Right lobe of liver (tissue), 6 donors: ENCODE results near the gene PRKN. TPM values are rescaled to one million over a fixed set of nuclear protein-coding genes. Genes with fewer than 3 reads are reported as not detected.

ENCODE experiments used
- ATAC-seq, 4 donors: fragments of 200-7000 bp; cut with Tn5 transposase; one replicate each; pipeline ENCODE4 v1.9.1; 2020; ENCODE audit warnings: mild to moderate bottlenecking in 4 of 4, moderate library complexity in 4 of 4
- DNase-seq, 3 donors: peaks; one replicate each; pipeline ENCODE4 v3.0.0-alpha.2; 2020
- H3K27ac ChIP-seq, 3 donors: fragments of 200-600 bp; one replicate each; pipeline ENCODE4 v1.8.0; 2022
- H3K27me3 ChIP-seq, 2 donors: fragments of 200-600 bp; one replicate each; pipeline ENCODE4 v1.8.0; 2022
- H3K36me3 ChIP-seq, 4 donors: fragments of 200-600 bp; sonication (generic) in 1 of 4; one replicate each; pipeline versions ENCODE4 v1.5.1 to v1.8.0; 2017 to 2022; ENCODE audit warnings: control low read depth in 1 of 4
- H3K4me1 ChIP-seq, 4 donors: fragments of 200-600 bp; sonication (generic) in 1 of 4; one replicate each; pipeline versions ENCODE4 v1.5.1 to v1.8.0; 2017 to 2022; ENCODE audit warnings: control low read depth in 1 of 4
- H3K4me3 ChIP-seq, 3 donors: fragments of 200-600 bp; one replicate each; pipeline ENCODE4 v1.8.0; 2022
- H3K9me3 ChIP-seq, 4 donors: fragments of 200-600 bp; sonication (generic) in 1 of 4; one replicate each; pipeline versions ENCODE4 v1.5.1 to v1.8.0; 2017 to 2022; ENCODE audit warnings: control low read depth in 1 of 4
- POLR2A ChIP-seq: fragments of 450-650 bp; IDR thresholded peaks from one replicate; pipeline ENCODE4 v1.6.1; 2017; ENCODE audit warnings: antibody characterized with exemption, mild to moderate bottlenecking
- WGBS: methylation state at CpG from one replicate; pipeline ENCODE4 v1.1.6; 2018; ENCODE audit warnings: low coverage, low lambda C conversion rate; ENCODE audit not compliant: insufficient coverage; ENCODE audit errors: missing lambda C conversion rate; 5-methylcytosine and 5-hydroxymethylcytosine counted together
- intact Hi-C, 2 donors: fragments of 100-400 bp; cut with DNase I; formaldehyde crosslinking; loops; one replicate each; pipeline versions ENCODE4 v1.11.2 to v1.14.1; 2022
- total RNA-seq, 6 experiments: library from RNA; depleted of rRNA in 2 of 6; stranded (reverse); fragments of >200 nt in 2 of 6; fragmentation: NEBNext Ultra II Directional in 3 of 6; extraction: Animal tissue kit (Norgen Biotek cat#: 25700) in 3 of 6; gene quantifications; one replicate each; pipeline versions ENCODE4 v1.1.0 to v1.2.4, GENCODE V29; 2016 to 2023
- TF ChIP-seq, protein P1 (sequence below), 4 donors: fragments of 200-600 bp in 3 of 4; fragments of 450-650 bp in 1 of 4; IDR thresholded peaks; one replicate each; pipeline versions ENCODE4 v1.5.1 to v1.8.0; 2016 to 2022; ENCODE audit warnings: antibody characterized with exemption in 4 of 4, mild to moderate bottlenecking in 2 of 4
- donor health status: DM: no; HTN: yes; CAD: no.
- donor health status: DM: no; HTN: no; CAD: no.
- donor health status: DM: no; HTN: no; CAD: no.
- donor health status: DM: no; HTN: yes; CAD: no.
- donor health status: DM: no; HTN: yes; CAD: no.

Gene PRKN
- total RNA-seq, 6 experiments from 2014 or later: 1.1 to 3.7 (median 2.2) TPM

DNA sequence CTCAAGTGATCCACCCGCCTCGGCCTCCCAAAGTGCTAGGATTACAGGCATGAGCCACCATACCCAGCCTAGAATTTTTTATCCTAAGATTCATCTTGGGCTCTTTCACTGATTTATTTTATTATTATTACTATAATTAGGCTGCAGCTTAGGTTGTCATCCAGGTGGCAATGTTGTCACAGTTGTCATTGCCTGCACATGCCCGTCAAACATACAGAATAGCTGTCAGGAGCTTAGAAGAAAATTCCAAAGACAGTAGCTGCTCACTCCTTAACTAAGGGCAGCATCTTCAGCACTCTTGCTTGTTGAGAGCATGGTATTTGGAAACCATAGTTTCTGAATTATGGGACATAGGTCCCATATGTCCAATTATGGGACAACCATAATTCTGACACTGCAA lies 1118.8 kb downstream of the PRKN start:
- Histone ChIP-seq H3K9me3 (no peaks in the 10 kb centered on the region), H3K36me3 (no peaks in the 10 kb centered on the region), H3K4me1 (no peaks in the 10 kb centered on the region), H3K27ac (no peak overlapping the region), H3K4me3 (no peak overlapping the region), H3K27me3 (no peaks in the 10 kb centered on the region)
- intact Hi-C loops: no loop called here
- ATAC-seq (no peak), DNase-seq (no peak)
- WGBS: 100% methylated on average over 1 of the region's 3 CpGs
- TF ChIP-seq POLR2A: no peak
- TF ChIP-seq, protein P1, sequence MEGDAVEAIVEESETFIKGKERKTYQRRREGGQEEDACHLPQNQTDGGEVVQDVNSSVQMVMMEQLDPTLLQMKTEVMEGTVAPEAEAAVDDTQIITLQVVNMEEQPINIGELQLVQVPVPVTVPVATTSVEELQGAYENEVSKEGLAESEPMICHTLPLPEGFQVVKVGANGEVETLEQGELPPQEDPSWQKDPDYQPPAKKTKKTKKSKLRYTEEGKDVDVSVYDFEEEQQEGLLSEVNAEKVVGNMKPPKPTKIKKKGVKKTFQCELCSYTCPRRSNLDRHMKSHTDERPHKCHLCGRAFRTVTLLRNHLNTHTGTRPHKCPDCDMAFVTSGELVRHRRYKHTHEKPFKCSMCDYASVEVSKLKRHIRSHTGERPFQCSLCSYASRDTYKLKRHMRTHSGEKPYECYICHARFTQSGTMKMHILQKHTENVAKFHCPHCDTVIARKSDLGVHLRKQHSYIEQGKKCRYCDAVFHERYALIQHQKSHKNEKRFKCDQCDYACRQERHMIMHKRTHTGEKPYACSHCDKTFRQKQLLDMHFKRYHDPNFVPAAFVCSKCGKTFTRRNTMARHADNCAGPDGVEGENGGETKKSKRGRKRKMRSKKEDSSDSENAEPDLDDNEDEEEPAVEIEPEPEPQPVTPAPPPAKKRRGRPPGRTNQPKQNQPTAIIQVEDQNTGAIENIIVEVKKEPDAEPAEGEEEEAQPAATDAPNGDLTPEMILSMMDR (IDR thresholded peaks at IDR 0.05): no peak

DNA sequence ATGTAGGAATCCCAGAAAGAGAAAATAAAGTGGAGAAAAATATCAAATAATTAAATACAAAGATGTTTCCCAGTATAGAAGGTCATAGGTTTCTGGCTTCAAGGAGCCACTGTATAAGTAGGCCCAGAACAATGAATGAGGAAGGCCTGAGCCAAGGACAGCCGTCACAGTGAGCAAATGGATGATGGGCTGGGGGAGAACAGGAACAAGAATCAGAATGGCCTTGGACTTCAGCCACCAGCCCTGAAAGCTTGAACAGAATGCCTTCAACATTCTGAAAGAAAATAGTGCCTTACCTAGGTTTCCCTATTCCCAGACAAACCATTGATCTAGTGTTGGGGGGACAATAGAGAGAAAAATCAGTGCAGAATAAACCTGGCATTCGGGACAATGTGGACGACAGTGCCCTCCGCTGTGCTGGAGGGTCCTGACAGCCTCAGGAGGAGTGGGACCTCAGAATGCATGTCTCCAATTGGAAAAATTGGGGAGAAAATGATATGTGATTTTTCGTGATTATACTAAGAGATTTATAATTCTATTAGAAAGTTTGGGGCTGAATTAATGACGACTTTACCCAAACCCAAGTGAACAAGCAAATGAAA lies 1119.8 kb downstream of the PRKN start:
- TF ChIP-seq POLR2A: no peak
- TF ChIP-seq, protein P1 (IDR thresholded peaks at IDR 0.05): no peak
- H3K27ac ChIP-seq: no peak overlapping the region

DNA sequence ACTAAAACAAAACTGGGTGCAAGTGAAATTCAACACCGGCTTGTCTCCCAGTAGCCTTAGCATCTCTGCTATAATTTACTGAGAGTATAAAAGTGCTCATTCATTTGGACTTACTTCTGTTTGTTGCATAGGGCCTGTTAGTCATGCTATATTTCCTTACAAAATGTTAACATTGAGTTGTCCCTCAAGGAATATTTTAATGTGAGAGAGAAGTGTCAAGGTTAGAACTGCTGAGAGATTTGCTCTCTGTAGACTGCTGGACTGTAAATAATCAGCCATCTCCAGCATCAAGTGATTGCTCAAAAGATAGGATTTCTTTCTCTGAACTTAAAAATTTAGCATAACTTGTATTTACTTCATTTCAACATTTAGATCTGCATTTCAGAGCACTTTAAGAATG lies 1125.2 kb downstream of the PRKN start:
- intact Hi-C loops: no loop called here
- whole genome bisulfite sequencing: 86% methylated on average over 1 of the region's 1 CpG

More for the DNA sequence above, 1119.8 kb downstream of the PRKN start:
- DNase-seq: no peak
- intact Hi-C loops: no loop called here
- no peaks in the 10 kb centered on the region for H3K27me3 ChIP-seq
- no peaks in the 10 kb centered on the region for H3K9me3 ChIP-seq
- ATAC-seq: no peak
- H3K4me1 ChIP-seq: no peaks in the 10 kb centered on the region
- no peaks in the 10 kb centered on the region for H3K36me3 ChIP-seq
- WGBS: 90% methylated on average over 5 of the region's 6 CpGs
- no peak overlapping the region for H3K4me3 ChIP-seq

DNA sequence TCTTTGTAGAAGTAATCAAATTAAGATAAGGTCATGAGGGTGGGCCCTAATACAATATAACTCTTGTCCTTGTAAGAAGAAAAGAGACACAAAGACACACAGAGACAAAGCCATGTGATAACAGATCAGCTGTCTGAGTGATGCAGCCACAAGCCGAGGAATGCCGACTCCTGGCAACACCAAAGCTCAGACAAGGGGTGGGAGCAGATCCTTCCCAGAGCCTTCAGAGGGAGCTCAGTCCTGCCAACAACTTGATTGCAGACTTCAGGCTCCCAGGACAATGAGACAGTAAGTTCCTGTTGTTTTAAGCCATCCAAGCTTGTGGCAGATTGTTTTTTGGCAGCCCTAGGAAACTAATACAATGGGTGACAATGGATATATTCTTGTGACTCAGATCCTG lies 1128.7 kb downstream of the PRKN start:
- H3K27ac ChIP-seq: no peak overlapping the region
- DNase-seq: no peak
- intact Hi-C loops: no loop called here
- no peaks in the 10 kb centered on the region for H3K9me3 ChIP-seq
- TF ChIP-seq POLR2A: no peak
- TF ChIP-seq, protein P1 (IDR thresholded peaks at IDR 0.05): no peak
- no peaks in the 10 kb centered on the region for H3K36me3 ChIP-seq
- no peak overlapping the region for H3K4me3 ChIP-seq
- ATAC-seq: no peak
- no peaks in the 10 kb centered on the region for H3K27me3 ChIP-seq
- 94% methylated on average over 2 of the region's 2 CpGs for WGBS
- no peaks in the 10 kb centered on the region for H3K4me1 ChIP-seq

More for the DNA sequence above, 1125.2 kb downstream of the PRKN start:
- no peak overlapping the region for H3K27ac ChIP-seq
- no peak for DNase-seq
- no peak overlapping the region for H3K4me3 ChIP-seq
- no peaks in the 10 kb centered on the region for H3K4me1 ChIP-seq
- no peaks in the 10 kb centered on the region for H3K9me3 ChIP-seq
- H3K27me3 ChIP-seq: no peaks in the 10 kb centered on the region
- H3K36me3 ChIP-seq: no peaks in the 10 kb centered on the region
- TF ChIP-seq, protein P1 (IDR thresholded peaks at IDR 0.05): no peak
- TF ChIP-seq POLR2A: no peak
- no peak for ATAC-seq
